K562 (cell line): ENCODE results near the gene STIM1. TPM values are rescaled to one million over a fixed set of nuclear protein-coding genes. Genes with fewer than 3 reads are reported as not detected.

Experiments used
- ATF1 ChIP-seq, 2 experiments: fragments of 450-650 bp in 1 of 2; IDR thresholded peaks; 2 replicates each; pipeline ENCODE4 v1.6.1; 2016; ENCODE audit warnings: missing compliant biosample characterization in 1 of 2, missing genetic modification characterization in 1 of 2
- CREB3L1 ChIP-seq: fragments of 450-650 bp; IDR thresholded peaks from 2 replicates; pipeline ENCODE4 v1.6.1; 2014; ENCODE audit warnings: low read depth, mild to moderate bottlenecking, moderate library complexity, borderline replicate concordance
- CTBP1 ChIP-seq: fragments of 450-650 bp; IDR thresholded peaks from 2 replicates; pipeline ENCODE4 v1.6.1; 2016; ENCODE audit warnings: borderline replicate concordance
- DDX20 ChIP-seq: fragments of 450-650 bp; IDR thresholded peaks from 2 replicates; pipeline ENCODE4 v1.6.1; 2016; ENCODE audit warnings: missing genetic modification characterization, low read depth, mild to moderate bottlenecking, missing compliant biosample characterization, moderate library complexity
- E2F1 ChIP-seq: sonication (generic); formaldehyde crosslinking; IDR thresholded peaks from 2 replicates; pipeline ENCODE4 v1.8.1; 2023; ENCODE audit warnings: mild to moderate bottlenecking, missing genetic modification reagents, moderate library complexity
- FOXM1 ChIP-seq, 2 experiments: fragments of 450-650 bp in 1 of 2; sonication (generic) in 1 of 2; formaldehyde crosslinking in 1 of 2; IDR thresholded peaks; 2 replicates each; pipeline versions ENCODE4 v1.6.1 to v1.9.0; 2017 to 2022; ENCODE audit warnings: low read depth in 2 of 2, mild to moderate bottlenecking in 2 of 2, missing genetic modification reagents in 1 of 2, moderate library complexity in 1 of 2
- HCFC1 ChIP-seq: IDR thresholded peaks from 2 replicates; pipeline ENCODE4 v1.6.1; 2012; ENCODE audit warnings: low read depth, low read length, improper control_type of control experiment
- HMBOX1 ChIP-seq: sonication (generic); IDR thresholded peaks from 2 replicates; pipeline ENCODE4 v1.6.1; 2016
- IRF1 ChIP-seq: sonication (generic); formaldehyde crosslinking; IDR thresholded peaks from 2 replicates; pipeline ENCODE4 v1.8.0; 2022; ENCODE audit warnings: missing genetic modification reagents, mild to moderate bottlenecking, borderline replicate concordance
- KDM4B ChIP-seq, 2 experiments: fragments of 450-650 bp in 1 of 2; sonication (generic) in 1 of 2; IDR thresholded peaks; 2 replicates each; pipeline ENCODE4 v1.6.1; 2016 to 2017; ENCODE audit warnings: borderline replicate concordance in 2 of 2, antibody characterized with exemption in 1 of 2, low read depth in 1 of 2, mild to moderate bottlenecking in 1 of 2
- MTA3 ChIP-seq: fragments of 450-650 bp; formaldehyde crosslinking; IDR thresholded peaks from 2 replicates; pipeline ENCODE4 v1.6.1; 2017; ENCODE audit warnings: mild to moderate bottlenecking, borderline replicate concordance
- NCOR1 ChIP-seq: fragments of 450-650 bp; IDR thresholded peaks from 2 replicates; pipeline ENCODE4 v1.6.1; 2016; ENCODE audit warnings: mild to moderate bottlenecking, moderate library complexity
- NFIC ChIP-seq: fragments of 450-650 bp; IDR thresholded peaks from 2 replicates; pipeline ENCODE4 v1.6.1; 2017; ENCODE audit warnings: mild to moderate bottlenecking, inconsistent platforms
- POLR2G ChIP-seq: fragments of 200-400 bp; formaldehyde crosslinking; IDR thresholded peaks from 2 replicates; pipeline ENCODE4 v1.6.1; 2017; ENCODE audit warnings: low read depth, mild to moderate bottlenecking, antibody characterized with exemption, low read length, moderate library complexity
- SP1 ChIP-seq: sonication (generic); formaldehyde crosslinking; IDR thresholded peaks from 2 replicates; pipeline ENCODE4 v1.8.1; 2022; ENCODE audit warnings: mild to moderate bottlenecking, missing genetic modification reagents
- SRF ChIP-seq, 2 experiments: fragments of 250-450, 450-650 bp in 1 of 2; sonication (Bioruptor Pico) in 1 of 2; sonication (generic) in 1 of 2; formaldehyde crosslinking; IDR thresholded peaks; 2 replicates each; pipeline versions ENCODE4 v1.5.0 to v1.5.1; 2020 to 2022; ENCODE audit warnings: mild to moderate bottlenecking in 1 of 2, missing genetic modification reagents in 1 of 2
- STAT6 ChIP-seq: sonication (generic); formaldehyde crosslinking; IDR thresholded peaks from 2 replicates; pipeline ENCODE4 v1.8.1; 2023; ENCODE audit warnings: mild to moderate bottlenecking, missing genetic modification reagents
- ZNF79 ChIP-seq: fragments of 250-450 bp; sonication (Bioruptor Pico); IDR thresholded peaks from 2 replicates; pipeline ENCODE4 v1.4.0; 2020; ENCODE audit warnings: low read depth, mild to moderate bottlenecking, moderate library complexity
- polyA plus RNA-seq, 8 experiments: library from polyadenylated mRNA; depleted of rRNA in 4 of 8; stranded (reverse) in 5 of 8; unstranded in 3 of 8; fragments of >200 nt; fragmentation: Nextera tagmentation in 2 of 8; fragmentation: Illumina TruSeq in 1 of 8; extraction: Ambion mirVana in 2 of 8; extraction: Trizol in 1 of 8; gene quantifications; 2 replicates each; pipeline versions ENCODE4 v1.2.1 to v1.2.3, GENCODE V29; 2011 to 2014; ENCODE audit warnings: inconsistent platforms in 1 of 8, missing spikeins in 1 of 8
- total RNA-seq, 7 experiments: library from RNA; depleted of rRNA in 6 of 7; stranded (reverse); fragments of >200 nt in 6 of 7; fragmentation: Illumina TruSeq in 2 of 7; extraction: Trizol in 2 of 7; gene quantifications; 2 replicates each; pipeline versions ENCODE4 v1.2.1 to v1.2.3, GENCODE V29; 2011 to 2021; ENCODE audit warnings: low replicate concordance in 1 of 7

Gene STIM1
- total and polyA plus RNA-seq, 9 of the 15 experiments (the other 6 are each of a cell fraction or from before 2014, with no cell fraction given), result 7.7 to 50.5 (median 22.5) TPM

- TF ChIP-seq ATF1 (CRISPR knock-in tag; IDR thresholded peaks at IDR 0.05) (no peak; the same call in 1 of the 2 replicates), ATF1 (tag; IDR thresholded peaks at IDR 0.05) (peak; percentile 65), SRF (CRISPR knock-in tag; IDR thresholded peaks at IDR 0.05) (0 out of 4 replicates have a peak, but pooled peaks of 1 of the 2 experiments have one; percentile 29), HMBOX1 (no peak), IRF1 (CRISPR knock-in tag) (0 out of 2 replicates have a peak, but pooled peaks have one; percentile 31), POLR2G (peak; percentile 83), ZNF79 (CRISPR knock-in tag) (no peak), FOXM1 (IDR thresholded peaks at IDR 0.05; ENCODE audit: low read depth) (0 out of 2 replicates have a peak, but pooled peaks have one; percentile 11), FOXM1 (CRISPR knock-in tag; IDR thresholded peaks at IDR 0.05; ENCODE audit: low read depth) (no peak), MTA3 (peak; percentile 58), CREB3L1 (no peak), DDX20 (tag) (no peak), SP1 (CRISPR knock-in tag) (peak; percentile 92), NCOR1 (peak; percentile 23; the same call in 1 of the 2 replicates), CTBP1 (peak; percentile 58; the same call in 1 of the 2 replicates), KDM4B (IDR thresholded peaks at IDR 0.05; ENCODE audit: borderline replicate concordance in 2 of 2, low read depth in 1 of 2) (no peak), E2F1 (peak; percentile 82; the same call in 1 of the 2 replicates), HCFC1 (peak; percentile 41), NFIC (peak; percentile 29; the same call in 1 of the 2 replicates), STAT6 (CRISPR knock-in tag) (no peak)
Observed at GRCh38 chr11:3854977-3855807, at the start of gene STIM1 (continued).
